ENCODE measurements around the gene BHLHA15. TPM values are rescaled to one million over a fixed set of nuclear protein-coding genes. Genes with fewer than 3 reads are reported as not detected.
A peak's percentile ranks its signal among the peaks of the same experiment; 100 is the strongest.

BHLHA15 gene
- total RNA-seq (2016; rRNA removed; fragmentation: Illumina TruSeq; extraction: Trizol) (4.4 and 6.1 TPM in 2 replicates), polyA plus RNA-seq (2011; rRNA removed) (1.9 and 2.3 TPM in 2 replicates), polyA minus RNA-seq (2011; rRNA and poly(A)+ RNA removed; ENCODE audit: low replicate concordance) (2.7 TPM in 1 of 2 replicates, not detected in the other), Bru-seq, nascent RNA (percentile 52 among the genes with signal in this experiment), BruChase-seq, experiment 1, labeled RNA remaining after a 6-hour chase (percentile 69 among the genes with signal in this experiment), BruChase-seq, experiment 2, labeled RNA remaining after a 2-hour chase (percentile 70 among the genes with signal in this experiment)
- total RNA-seq (2016; cell fraction: cytosol; rRNA removed; fragmentation: Illumina TruSeq; extraction: Trizol; ENCODE audit: low read depth), result 0.44 and 1.3 TPM in 2 replicates
- total RNA-seq (2016; cell fraction: insoluble cytoplasmic fraction; rRNA removed; fragmentation: Illumina TruSeq; extraction: Trizol), result 4.0 and 5.3 TPM in 2 replicates
- total RNA-seq (2016; cell fraction: membrane; rRNA removed; fragmentation: Illumina TruSeq; extraction: Trizol), result 2.9 and 3.3 TPM in 2 replicates
- total RNA-seq (2016; cell fraction: nucleus; rRNA removed; fragmentation: Illumina TruSeq; extraction: Trizol), result 3.8 and 5.3 TPM in 2 replicates
- 2.0 and 3.2 TPM in 2 replicates for polyA plus RNA-seq (2011; cell fraction: cytosol; rRNA removed)
- polyA plus RNA-seq (2011; cell fraction: nucleus; rRNA removed), result 2.5 and 3.0 TPM in 2 replicates
- polyA plus RNA-seq (2012), result 0.83 and 1.6 TPM in 2 replicates
- 0.18 and 0.37 TPM in 2 replicates for polyA plus RNA-seq (2016; cell fraction: cytosol; fragmentation: Illumina TruSeq; extraction: Trizol; ENCODE audit: low read depth)
- polyA plus RNA-seq (2016; cell fraction: insoluble cytoplasmic fraction; fragmentation: Illumina TruSeq; extraction: Trizol; ENCODE audit: low read depth), result 2.3 and 3.1 TPM in 2 replicates
- 0.77 and 1.0 TPM in 2 replicates for polyA plus RNA-seq (2016; cell fraction: membrane; fragmentation: Illumina TruSeq; extraction: Trizol; ENCODE audit: low read depth)
- 3.6 and 4.4 TPM in 2 replicates for polyA plus RNA-seq (2016; cell fraction: nucleus; fragmentation: Illumina TruSeq; extraction: Trizol; ENCODE audit: insufficient read depth, low read depth)
- 2.5 and 3.4 TPM in 2 replicates for polyA minus RNA-seq (2011; cell fraction: cytosol; rRNA and poly(A)+ RNA removed)
- 1.8 and 2.7 TPM in 2 replicates for polyA minus RNA-seq (2011; cell fraction: nucleus; rRNA and poly(A)+ RNA removed)
- long read RNA-seq, experiment 1, partial matches to known transcripts, result 0 of 1 reads
- long read RNA-seq, experiment 1, other reads (novel, unspliced or antisense), result 0 of 1 reads
- long read RNA-seq, experiment 2, transcript BHLHA15-201 (1 exons, 706 nt), result minor isoform, 8 of 33 reads
- long read RNA-seq, experiment 2, transcript BHLHA15-202 (2 exons, 796 nt), result major isoform, 24 of 33 reads
- long read RNA-seq, experiment 2, partial matches to known transcripts, result 1 of 33 reads
- long read RNA-seq, experiment 2, other reads (novel, unspliced or antisense), result 0 of 33 reads

DNA sequence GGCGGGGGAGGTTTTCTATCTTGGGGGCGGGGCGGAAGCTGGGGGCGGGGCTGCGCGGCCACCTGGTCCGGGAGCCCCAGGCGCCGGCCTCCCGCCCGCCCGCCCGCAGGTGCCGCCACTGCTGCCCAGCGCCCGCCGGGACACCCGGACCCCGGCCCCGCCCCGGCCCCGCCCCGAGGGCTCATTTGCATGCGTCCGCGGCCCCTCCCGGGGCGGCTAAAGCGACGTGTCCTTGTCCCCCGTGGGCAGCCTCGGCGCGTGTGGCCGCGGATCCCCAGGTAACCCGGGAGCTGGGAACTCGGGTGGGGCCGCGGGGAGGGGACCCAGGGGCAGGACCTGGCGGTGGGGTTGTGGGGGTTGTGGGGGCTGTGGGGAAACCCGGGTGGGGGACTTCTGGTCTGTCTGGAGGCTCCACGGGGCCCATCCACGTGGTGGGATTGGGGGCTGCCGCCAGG is at the start of gene BHLHA15:
Gene BHLHA15 (plus strand): TSS at position 219 of the 455 bp plus-strand sequence. CDS start 871 bp downstream, outside the sequence.
- in situ Hi-C loops (cut with HindIII; ENCODE audit: extremely low pct_ligation_motif_present, low pct_unique_long_range_greater_than_20kb) (no loop called here), intact Hi-C loops (cut with micrococcal nuclease; ENCODE audit: unreplicated experiment) (no loop called here)
- Histone ChIP-seq H3K36me3 (replicated peaks in 1 of 2; ENCODE audit: control insufficient read depth in 1 of 2, insufficient read depth in 2 of 2, low read length in 2 of 2) (peaks cover 3 to 9% of the 10 kb centered on the region in 2 experiments; a peak in 4 of 5 replicates), H4K20me1 (ENCODE audit: insufficient read depth, low read length) (no peaks in the 10 kb centered on the region), H3K4me2 (ENCODE audit: low read depth, low read length) (peak within 1 kb of the TSS; percentile 72), H3K27ac (ENCODE audit: extremely low read length, insufficient read depth, low read length) (peak within 1 kb of the TSS; percentile 69), H3K4me3 (replicated peaks in 1 of 3; ENCODE audit: insufficient read depth in 1 of 3, low read depth in 2 of 3, low read length in 3 of 3) (peak within 1 kb of the TSS; percentile 42 to 73 (median 66)), H3K4me1 (ENCODE audit: insufficient read depth, low read length) (peaks cover 17% of the 10 kb centered on the region), H3K9me3 (ENCODE audit: low read length) (no peaks in the 10 kb centered on the region), H3K9ac (ENCODE audit: insufficient read depth, low read depth, low read length) (peak within 1 kb of the TSS; percentile 67), H2AFZ (ENCODE audit: low read length) (no peak within 1 kb of the TSS), H3K79me2 (ENCODE audit: insufficient read depth, low read length) (no peaks in the 10 kb centered on the region), H3K27me3 (ENCODE audit: control insufficient read depth in 1 of 2, insufficient read depth in 2 of 2, low read length in 2 of 2) (no peaks in the 10 kb centered on the region)
- no peak for FAIRE-seq
- POLR2A ChIA-PET, result interaction anchor here (1.0 kb wide), 2 partner anchors 175 to 207 kb away, joined by 3 read pairs; no protein-coding TSS in a partner anchor
- BruUV-seq (replicated peaks), result no TSS peak
- DNase-seq (ENCODE audit: low spot score), result peak; percentile 24
- ATAC-seq, result peak; percentile 67
- 17% methylated on average over 1 of the region's 45 CpGs for WGBS (ENCODE audit: low lambda C conversion rate)
- CTCF ChIA-PET (ENCODE audit: low intra/inter-chr PET ratio, low total read pairs), result no interaction called here
- TF ChIP-seq SMARCE1 (IDR thresholded peaks at IDR 0.05; ENCODE audit: borderline replicate concordance) (no peak), TAF1 (CRISPR knock-in tag; IDR thresholded peaks at IDR 0.05) (no peak)
- TF ChIP-seq, protein P1, sequence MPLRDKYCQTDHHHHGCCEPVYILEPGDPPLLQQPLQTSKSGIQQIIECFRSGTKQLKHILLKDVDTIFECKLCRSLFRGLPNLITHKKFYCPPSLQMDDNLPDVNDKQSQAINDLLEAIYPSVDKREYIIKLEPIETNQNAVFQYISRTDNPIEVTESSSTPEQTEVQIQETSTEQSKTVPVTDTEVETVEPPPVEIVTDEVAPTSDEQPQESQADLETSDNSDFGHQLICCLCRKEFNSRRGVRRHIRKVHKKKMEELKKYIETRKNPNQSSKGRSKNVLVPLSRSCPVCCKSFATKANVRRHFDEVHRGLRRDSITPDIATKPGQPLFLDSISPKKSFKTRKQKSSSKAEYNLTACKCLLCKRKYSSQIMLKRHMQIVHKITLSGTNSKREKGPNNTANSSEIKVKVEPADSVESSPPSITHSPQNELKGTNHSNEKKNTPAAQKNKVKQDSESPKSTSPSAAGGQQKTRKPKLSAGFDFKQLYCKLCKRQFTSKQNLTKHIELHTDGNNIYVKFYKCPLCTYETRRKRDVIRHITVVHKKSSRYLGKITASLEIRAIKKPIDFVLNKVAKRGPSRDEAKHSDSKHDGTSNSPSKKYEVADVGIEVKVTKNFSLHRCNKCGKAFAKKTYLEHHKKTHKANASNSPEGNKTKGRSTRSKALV (CRISPR knock-in tag; IDR thresholded peaks at IDR 0.05), result no peak
- TF ChIP-seq, protein P2, sequence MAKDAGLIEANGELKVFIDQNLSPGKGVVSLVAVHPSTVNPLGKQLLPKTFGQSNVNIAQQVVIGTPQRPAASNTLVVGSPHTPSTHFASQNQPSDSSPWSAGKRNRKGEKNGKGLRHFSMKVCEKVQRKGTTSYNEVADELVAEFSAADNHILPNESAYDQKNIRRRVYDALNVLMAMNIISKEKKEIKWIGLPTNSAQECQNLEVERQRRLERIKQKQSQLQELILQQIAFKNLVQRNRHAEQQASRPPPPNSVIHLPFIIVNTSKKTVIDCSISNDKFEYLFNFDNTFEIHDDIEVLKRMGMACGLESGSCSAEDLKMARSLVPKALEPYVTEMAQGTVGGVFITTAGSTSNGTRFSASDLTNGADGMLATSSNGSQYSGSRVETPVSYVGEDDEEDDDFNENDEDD (CRISPR knock-in tag; IDR thresholded peaks at IDR 0.05; ENCODE audit: borderline replicate concordance), result no peak
- TF ChIP-seq, protein P3, sequence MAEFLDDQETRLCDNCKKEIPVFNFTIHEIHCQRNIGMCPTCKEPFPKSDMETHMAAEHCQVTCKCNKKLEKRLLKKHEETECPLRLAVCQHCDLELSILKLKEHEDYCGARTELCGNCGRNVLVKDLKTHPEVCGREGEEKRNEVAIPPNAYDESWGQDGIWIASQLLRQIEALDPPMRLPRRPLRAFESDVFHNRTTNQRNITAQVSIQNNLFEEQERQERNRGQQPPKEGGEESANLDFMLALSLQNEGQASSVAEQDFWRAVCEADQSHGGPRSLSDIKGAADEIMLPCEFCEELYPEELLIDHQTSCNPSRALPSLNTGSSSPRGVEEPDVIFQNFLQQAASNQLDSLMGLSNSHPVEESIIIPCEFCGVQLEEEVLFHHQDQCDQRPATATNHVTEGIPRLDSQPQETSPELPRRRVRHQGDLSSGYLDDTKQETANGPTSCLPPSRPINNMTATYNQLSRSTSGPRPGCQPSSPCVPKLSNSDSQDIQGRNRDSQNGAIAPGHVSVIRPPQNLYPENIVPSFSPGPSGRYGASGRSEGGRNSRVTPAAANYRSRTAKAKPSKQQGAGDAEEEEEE (CRISPR knock-in tag; IDR thresholded peaks at IDR 0.05; ENCODE audit: borderline replicate concordance), result no peak

Data from HepG2 (cell line).